Amygdala (tissue), 56 donors: Measurements from ENCODE around the gene TMTC2.
"Not testable (repeated sequence)": the region's sequence is repeated elsewhere in the genome, so short reads cannot be mapped to it uniquely, and the experiment has no call there.

Source experiments
- DNase-seq, 56 donors: peaks; one replicate each; lab custom pipeline; 2025; lab: John Stamatoyannopoulos, UW

Gene TMTC2

DNA sequence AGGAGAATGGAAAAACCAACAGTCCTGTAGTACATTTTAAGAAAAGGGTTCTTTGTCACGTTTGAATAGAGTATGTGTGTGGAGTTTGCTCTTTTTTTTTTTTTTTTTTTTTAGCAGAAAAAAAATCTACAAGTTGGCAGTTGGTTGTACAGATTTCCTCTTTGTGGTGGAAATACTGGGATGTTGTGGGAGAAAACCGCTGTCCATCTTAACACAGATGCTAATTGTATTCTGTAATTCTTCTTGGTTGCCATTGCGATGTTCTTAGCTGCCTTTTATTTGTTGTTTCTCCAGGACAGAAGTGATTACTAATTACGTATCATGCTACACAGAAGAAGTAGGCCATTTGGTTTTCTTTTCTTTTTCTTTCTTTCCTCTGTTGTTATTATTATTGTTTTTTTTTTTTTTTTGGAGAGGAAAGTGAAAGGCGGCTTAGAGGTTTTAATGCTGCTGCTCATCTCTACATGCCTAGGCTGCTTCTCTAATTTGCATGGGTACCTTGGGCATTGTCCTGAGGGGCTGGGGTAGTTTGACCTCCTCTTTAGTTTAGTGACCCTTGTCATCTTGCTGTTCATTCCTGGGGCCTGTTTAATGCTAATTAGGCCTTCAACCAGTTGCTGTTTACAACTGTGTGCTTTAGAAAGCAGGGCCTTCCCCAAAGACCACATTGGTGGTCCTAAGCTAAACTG lies 94.7 kb downstream of the TMTC2 start:
- DNase-seq = peak in 3 of 56 donors; percentile 14 to 38 (median 33)

DNA sequence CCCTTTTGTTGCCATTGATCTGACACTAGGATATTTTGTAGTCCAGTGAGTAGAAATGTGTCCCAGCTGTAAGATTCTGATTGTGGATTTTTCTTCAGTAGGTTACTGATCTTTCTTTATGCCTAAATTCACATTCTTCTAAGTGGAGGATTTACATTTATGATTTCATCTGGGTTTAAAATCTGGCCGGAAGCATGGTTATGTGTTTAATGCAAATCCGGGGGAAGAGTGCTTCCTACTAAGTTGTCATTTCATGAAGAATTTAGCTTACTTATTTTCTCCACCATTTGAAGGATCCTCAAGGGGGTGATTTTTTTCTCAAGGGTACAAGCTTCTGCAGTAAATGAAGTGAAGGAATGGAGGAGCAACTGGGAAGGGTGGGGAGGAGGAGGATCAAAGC lies 96.7 kb downstream of the TMTC2 start:
- DNase-seq = no peak

DNA sequence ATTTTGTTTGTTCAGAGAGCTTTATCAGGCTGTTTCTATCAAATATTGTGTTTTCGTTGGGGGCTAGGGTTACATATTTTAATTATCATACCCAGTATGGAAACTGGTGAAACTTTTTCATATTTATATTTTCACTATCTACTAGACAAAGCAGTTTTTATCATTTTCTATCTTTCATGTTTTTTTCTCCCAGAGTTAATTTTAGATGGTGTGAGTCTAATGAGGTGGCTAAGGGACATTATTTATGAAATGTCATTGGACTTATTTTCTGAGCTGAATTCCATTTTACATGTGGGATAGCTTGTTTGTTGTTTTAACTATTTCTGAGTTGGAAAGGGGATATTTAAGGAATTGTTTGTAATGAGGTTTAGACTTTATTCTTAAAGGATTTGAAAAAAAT lies 100.3 kb downstream of the TMTC2 start:
- no peak for DNase-seq

DNA sequence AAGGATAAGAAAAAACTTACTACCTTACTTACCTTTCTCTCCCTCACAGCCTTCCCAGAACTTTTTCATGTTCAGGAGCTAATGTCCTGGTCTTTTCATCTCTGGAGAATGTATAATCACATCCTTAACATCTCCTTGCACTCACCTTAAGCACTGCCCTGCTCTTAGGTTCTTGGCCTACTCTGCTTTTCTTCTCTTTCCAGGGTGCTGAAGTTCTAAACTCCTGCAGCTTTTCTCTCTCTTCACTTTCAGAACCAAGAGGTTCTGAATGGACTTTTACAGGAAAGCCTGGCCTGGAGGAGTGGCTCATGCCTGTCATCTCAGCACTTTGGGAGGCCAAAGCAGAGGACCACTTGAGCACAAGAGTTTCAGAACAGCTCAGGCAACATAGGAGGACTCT lies 101.9 kb downstream of the TMTC2 start:
- DNase-seq = no peak

DNA sequence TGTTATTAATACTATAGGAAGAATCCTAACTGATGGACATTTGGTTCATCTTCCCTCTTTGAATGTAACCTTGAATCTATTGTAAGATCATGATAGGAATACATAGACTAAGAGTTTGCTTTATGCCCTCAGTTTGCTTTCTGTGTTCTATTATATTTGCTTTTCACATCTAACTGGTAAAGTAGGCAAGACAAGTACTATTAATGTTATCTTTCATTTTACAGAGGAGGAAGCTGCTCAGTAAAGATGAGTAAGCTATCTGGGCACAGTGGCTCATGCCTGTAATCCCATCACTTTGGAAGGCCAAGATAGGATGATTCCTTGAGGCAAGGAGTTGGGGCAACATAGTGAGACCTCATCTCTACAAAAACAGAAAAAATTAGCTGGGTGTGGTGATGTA lies 103.0 kb downstream of the TMTC2 start:
- no peak for DNase-seq

DNA sequence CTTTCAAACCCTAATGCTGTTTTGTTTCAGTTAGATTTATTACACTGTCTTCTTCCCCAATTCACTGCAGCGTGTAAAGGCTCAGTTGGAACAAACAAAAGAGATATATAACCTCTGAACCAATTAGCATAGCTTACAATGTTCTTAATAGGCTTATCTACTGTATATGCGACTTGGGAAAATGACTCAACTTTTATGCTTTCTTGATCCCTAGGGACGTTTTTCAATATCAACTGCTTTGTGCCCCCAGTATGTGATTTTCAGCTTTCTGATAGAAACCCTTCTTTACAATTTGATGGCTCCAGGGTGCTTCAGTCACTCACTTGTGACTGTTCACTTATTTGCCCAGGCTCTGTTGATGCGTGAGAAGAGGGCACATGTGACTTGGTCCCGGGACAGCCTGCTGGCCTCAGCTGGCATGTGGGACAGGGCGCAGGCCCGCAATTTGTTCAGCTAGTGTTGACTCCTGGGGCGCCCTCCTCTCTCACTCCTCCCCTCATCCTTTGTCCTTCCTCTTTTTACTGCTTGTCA lies 107.1 kb downstream of the TMTC2 start:
- peak in 2 of 56 donors; percentile 5 to 22 for DNase-seq

DNA sequence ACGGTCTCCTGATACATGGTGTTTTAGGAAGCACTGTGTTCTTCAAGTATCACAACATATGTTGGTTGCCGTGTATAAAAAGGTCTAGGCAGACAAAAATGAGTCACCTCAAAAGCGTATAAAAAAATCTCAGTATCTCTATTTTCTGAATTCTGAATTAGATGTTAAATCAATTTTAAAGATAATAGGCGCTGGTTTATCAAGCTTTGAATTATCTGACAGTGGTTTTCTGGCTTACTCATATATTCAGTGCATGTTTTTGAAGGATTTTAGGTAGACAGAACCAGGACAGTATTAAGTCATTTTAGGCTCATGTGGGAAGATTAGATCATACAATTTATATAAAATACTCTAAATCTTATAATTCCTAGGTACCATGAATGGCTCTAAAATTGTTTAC lies 110.8 kb downstream of the TMTC2 start:
- DNase-seq = no peak

DNA sequence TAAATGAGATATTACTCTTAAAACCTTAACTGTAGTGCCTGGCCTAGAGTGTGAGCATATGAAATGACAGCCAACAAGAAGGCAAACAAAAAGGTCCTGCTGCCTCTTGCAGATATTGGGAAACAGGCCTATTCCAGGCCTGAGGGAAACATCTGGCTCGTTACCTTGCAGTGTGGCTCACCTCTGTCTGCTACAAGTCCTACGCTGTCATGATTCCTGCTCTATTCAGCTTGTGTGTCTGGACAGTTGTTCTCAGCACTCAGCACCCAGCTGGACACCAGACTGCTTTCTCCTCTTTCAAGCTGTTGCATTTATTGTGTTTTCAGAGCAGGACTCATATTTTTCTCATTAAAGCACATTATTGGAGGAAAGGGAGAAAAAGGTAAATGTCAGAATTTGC lies 113.5 kb downstream of the TMTC2 start:
- DNase-seq = no peak

DNA sequence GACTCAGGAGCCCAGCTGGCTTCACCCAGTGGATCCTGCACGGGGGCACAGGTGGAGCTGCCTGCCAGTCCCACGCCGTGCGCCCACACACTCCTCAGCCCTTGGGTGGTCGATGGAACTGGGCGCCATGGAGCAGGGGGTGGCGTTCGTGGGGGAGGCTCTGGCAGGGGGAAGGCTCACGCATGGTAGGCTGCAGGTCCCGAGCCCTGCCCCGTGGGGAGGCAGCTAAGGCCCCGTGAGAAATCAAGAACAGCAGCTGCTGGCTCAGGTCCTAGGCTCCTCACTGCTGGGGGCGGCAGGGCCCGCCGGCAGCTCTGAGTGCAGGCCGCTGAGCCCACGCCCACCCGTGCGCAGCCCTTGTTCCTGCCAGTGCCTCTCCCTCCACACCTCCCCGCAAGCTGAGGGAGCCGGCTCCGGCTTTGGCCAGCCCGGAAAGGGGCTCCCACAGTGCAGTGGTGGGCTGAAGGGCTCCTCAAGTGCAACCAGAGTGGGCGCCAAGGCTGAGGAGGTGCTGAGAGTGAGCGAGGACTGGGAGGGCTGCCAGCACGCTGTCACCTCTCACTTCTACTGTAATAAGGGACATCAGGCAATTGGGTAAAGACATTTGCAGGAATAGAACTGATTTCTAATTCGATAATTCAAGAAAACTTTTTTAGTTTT lies 115.4 kb downstream of the TMTC2 start:
- DNase-seq = no peak

DNA sequence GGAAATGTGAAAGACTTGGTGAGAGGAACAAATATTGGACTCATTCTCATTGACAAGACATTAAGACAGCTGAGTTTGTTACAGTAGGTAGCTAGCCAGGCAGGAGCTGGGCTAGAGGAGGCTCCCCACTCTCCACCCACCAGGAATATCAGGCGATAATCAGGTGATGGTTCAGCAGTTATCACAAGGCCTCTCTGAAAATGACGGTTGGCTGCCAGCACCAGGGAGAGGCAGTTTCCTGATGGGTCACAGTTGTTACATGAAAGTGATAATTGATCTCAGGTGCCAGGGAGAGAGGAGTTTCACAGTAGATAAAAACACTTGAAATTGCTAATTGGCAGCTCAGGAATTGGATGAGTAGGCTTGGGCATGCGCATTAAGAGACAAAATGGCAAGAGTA lies 116.5 kb downstream of the TMTC2 start:
- no peak for DNase-seq

DNA sequence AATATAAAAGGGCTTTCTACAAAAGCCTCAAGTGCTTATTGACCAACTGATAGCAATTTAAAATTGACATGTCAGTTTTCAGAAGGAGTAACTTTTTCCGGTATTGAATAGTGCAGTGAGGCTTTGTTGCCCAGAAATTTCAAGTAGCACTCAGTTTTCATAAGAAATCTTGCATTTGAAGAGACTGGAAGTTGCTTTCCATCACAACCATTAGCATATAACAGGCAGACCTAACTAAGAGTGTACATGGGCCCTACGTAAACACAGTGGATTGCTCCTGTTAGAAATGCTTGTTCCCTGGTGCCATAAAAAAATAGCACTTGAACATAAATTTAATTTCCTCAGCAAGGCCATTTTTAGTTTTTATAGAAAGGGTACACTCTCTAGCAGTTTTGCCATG lies 117.9 kb downstream of the TMTC2 start:
- no peak for DNase-seq

DNA sequence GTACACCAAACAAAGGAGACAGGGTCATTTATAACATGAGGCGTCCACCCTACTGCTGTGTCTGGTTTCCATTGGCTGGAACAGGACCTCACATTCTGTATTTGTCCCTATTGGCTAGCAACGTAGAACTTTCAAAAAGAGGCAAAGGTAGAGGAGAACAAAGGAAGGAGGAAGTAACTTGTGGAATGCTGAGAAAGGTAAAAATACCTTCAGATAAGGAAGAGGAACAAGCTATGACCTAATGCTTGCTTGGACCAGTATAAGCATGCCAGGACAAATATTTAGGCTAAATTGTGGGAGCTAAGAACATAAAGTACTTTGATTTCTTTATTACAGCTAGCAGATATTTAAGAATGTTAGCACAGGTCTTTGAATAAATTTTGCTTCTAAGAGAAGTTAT lies 118.3 kb downstream of the TMTC2 start:
- DNase-seq = not testable (repeated sequence)

DNA sequence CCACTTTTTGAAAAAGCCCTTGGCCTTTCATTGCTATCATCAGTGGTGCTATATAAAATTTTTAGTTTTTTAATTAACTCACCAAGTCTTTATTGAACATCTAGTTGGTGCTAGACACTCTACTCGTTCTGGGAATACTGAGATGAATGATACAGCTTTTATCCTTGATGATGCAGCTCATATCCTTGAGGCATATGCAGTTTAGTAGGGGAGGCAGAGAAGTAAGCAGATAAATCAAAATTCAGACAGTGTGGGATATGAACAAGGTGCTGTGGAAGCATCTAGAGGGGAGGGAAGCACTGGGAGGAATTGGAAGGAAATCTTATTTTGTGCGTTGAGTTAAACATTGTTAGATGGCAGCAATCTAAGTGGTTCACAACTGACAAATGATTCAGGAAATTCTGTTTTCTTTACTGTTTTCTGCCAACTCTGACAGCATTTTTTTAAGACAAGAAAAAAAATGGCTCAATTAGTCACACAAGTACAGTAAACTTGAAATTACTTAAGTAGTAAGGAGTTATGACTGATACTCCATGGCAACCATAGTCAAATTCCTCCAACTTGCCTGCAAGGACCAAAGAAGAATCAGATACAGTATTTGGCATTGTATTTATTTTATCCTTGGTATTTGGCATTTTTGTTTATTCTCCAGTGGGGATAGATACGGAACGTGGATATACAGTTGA lies 119.2 kb downstream of the TMTC2 start:
- no peak for DNase-seq

DNA sequence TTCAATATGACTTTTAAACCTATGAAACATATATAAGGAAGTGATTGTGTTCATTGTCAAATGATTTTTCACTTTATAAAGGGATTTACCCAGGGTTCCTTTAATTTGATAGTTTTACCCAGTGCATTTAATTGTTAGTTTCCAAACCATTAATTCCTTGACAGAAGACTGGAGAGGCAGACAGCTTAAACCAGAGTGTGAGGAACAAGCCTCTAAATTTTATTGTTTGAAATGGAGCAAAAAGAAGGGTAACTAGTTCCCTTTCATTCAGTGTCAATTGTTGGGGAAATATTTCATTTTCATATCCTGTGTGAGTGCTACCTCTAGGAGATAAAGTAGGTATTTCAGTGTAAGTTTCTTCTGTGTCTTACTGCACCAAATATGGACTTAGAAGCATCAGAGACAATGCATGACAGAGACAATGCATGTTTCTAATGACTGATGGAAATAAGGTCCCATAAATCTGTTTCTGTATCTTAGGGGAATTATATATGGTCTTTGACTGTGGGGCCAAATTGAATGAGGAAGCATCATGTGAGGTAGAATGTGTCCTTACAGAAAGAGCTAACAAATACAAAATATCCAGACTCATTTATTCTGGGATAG lies 120.5 kb downstream of the TMTC2 start:
- DNase-seq = no peak

DNA sequence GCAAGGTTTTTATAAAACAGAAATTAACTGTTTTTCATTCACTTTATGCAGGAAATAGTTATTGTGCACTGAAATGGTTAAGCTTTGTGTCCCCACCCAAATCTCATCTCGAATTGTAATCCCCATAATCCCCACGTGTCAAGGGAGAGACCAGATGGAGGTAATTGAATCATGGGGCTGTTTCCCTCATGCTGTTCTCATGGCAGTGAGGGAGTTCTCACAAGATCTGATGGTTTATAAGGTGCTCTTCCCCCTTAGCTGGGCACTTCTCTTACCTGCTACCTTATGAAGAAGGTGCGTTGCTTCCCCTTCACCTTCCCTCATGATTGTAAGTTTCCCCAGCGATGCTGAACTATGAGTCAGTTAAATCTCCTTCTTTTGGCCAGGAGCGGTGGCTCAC lies 123.9 kb downstream of the TMTC2 start:
- no peak for DNase-seq

DNA sequence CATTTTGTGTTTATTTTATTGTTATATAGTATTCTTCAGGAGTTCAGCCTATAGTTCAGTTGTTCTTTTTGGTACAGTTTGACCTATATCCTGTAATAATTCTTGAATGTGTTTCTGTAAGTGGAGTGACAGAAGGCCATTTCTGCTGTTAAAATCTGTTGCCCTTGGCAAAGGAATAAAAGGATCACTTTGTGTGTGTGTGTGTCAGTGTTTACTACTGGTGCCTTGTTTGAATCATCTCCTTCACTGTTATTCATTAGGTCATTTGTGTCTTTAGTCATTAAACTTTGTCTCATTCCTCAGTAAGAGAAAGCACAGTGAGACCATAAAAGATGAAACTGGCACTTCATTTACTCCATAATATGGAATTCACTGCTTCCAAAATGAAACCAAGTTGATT lies 130.7 kb downstream of the TMTC2 start:
- peak in 6 of 56 donors; percentile 9 to 44 (median 22) for DNase-seq

DNA sequence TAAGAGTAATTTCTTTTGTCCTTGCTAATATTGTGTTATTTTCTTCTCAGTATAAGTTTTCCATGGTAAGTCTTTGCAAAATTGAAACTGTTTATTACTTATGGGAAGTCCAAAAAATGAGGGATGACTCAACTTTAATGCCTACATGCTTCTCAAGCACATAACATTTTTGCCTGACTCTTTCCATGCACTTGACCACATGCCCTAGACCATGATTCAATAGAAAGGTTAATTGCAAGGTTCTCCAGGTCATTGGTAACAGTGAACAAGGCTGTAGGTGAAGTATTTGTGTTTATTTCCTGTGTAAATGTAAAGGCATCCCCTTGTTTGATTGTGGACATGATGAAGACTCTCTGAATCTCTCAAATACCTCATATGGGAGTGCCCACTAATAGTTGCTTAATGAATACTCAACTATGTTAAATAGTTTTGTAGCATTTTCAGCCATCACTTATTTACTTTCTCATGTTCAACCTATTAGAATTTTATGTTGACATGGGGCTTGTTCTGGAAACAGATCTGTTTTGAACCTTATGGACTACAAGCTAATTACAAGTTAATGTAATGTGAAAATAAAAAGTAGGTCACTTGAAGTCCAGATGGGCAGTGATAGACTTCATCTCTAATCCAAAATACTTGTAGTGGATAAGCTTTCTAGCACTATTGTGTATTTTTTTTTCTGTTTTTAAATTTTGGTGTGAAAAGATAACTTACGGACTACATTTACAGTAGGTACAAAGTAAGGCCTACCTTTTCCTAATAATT lies 131.7 kb downstream of the TMTC2 start:
- DNase-seq = no peak

DNA sequence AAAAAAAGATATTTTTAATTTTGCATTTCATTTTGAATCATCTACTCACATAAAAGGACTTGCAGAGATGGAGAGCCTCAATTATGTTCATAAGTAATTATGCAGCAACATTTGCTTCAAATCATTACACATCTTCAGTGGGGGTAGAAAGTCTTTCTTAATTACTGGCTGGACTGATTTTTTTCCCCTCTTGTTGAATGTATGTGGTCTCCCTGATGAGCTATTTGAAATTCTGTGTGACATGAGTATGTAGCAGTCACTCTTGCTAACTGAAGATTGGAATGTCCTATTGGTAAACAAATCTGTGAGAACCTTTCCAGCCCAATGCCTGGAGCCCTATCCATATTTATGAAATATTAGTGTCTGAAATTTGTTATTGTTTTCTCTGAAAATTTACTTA lies 139.8 kb downstream of the TMTC2 start:
- DNase-seq = no peak

DNA sequence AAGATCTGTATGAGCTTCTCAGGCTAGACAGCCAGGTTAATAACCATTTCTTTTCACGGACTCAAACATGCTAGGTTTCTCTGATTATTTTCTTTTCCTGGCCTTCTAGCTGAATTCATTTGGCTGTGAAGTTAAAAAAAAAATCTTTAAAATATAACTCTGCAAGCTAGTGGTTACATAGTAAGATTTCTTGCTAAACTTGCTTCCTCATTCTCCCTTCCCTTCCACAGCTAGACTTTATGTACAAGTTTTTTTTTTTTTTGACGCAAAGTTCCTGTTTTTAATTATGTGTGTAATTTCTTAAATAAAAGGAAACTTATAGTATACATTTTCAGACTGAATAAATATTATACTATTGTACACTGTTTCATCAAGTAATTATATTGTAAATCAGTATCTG lies 145.4 kb downstream of the TMTC2 start:
- no peak for DNase-seq

DNA sequence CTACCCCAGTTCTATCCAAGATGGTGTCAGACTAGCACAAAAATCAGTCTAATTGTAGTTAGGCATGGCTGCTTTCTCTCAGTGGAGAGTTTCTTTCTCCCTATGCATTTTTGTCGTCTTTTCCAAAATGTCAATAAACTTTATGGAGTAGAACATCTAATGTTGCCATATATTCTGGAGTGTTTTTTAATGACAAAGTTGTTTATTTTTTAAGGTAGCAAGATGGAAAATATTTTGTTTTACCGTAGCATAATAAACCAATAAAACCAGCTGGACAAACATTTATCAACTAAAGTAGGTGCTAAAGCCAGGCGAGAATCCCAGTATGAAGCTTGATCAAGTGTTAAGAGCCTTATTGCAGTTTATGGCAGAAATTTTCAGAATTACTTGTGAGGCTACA lies 146.3 kb downstream of the TMTC2 start:
- no peak for DNase-seq

DNA sequence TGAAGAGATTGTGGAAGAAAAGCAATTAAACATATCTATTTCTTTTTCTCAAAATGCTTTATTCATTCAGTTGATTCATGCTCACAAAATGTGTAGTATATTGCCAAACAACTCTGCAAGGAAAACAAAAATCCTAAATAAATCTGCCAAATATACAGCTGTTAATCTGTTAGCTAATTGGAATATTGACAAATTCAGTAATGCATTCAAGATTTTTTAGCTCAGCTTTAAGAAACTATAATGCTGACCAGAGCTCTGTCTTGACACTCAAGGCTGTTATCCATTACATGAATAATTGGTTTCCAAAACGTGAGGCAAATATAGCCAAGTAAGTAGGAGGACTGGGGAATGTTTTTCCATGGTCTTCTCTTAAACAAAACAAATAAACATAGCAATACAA lies 146.8 kb downstream of the TMTC2 start:
- no peak for DNase-seq
